ENCODE measurements around the gene KRT86. TPM values are rescaled to one million over a fixed set of nuclear protein-coding genes. Genes with fewer than 3 reads are reported as not detected.

Gene KRT86
- total and polyA plus RNA-seq, 9 of the 15 experiments (the other 6 are each of a cell fraction or from before 2014, with no cell fraction given): not detected

DNA sequence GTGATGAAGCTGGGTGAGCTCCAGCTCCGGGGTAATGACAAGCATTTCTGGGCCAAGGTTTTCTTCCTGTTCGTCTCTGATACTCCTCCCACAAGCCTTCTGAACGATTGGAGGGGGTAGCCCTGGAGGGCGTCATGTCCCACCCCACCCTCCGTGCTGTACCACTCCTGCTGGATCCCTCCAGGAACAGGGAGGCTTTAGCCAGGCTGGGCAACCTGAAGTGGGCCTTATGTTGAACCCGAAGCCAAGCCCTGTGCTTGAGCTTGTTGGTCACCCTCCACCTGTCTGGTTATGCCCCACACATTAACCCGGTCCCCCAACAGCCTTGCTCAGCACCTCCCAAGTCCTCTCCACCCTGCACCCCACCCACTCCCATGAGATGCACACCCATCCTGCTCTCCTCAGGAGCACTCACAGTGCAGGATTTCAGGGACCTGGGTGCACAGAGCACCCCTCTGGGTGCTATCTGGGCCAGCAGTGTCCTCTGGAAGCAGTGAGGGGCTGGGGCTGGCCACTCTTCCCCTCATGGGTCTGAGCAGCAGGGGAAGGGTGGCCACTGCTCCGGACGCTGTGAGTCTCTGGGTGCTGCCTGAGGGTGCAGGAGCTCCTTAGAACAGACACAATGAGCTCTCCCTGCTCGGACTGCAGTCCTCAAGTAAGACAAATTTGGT lies 53.5 kb downstream of the KRT86 start:
- Histone ChIP-seq H3K9me1 (ENCODE audit: control insufficient read depth, insufficient read depth, low read length) (no peaks in the 10 kb centered on the region), H3K79me2 (ENCODE audit: control insufficient read depth, insufficient read depth, low read length) (no peaks in the 10 kb centered on the region), H3K36me3 (ENCODE audit: control insufficient read depth, insufficient read depth, low read length) (no peaks in the 10 kb centered on the region), H3K9me3 (replicated peaks; ENCODE audit: control insufficient read depth, insufficient read depth, low read depth, low read length) (no peaks in the 10 kb centered on the region), H3K9ac (ENCODE audit: insufficient read depth in 1 of 2, low read depth in 2 of 2, low read length in 2 of 2) (no peak overlapping the region), H3K4me1 (replicated peaks in 1 of 2; ENCODE audit: control insufficient read depth in 2 of 2, insufficient read depth in 2 of 2, low read length in 2 of 2) (no peaks in the 10 kb centered on the region), H4K20me1 (replicated peaks; ENCODE audit: control insufficient read depth, insufficient read depth, low read length) (no peaks in the 10 kb centered on the region), H3K27ac (ENCODE audit: extremely low read depth, low read depth, low read length) (no peak overlapping the region), H3K27me3 (ENCODE audit: control insufficient read depth in 2 of 2, insufficient read depth in 2 of 2, low read length in 2 of 2) (peaks cover 6 to 27% of the 10 kb centered on the region in 2 experiments; a peak in 4 of 5 replicates), H2AFZ (ENCODE audit: low read depth, low read length) (no peak overlapping the region), H3K4me2 (ENCODE audit: insufficient read depth, low read length) (no peak overlapping the region), H3K4me3 (no peak overlapping the region)
- no peak for DNase-seq (ENCODE audit: extremely low read depth in 1 of 4, low spot score in 3 of 4)
- no peak for FAIRE-seq
- intact Hi-C loops (cut with micrococcal nuclease) (no loop called here), in situ Hi-C loops (cut with MboI) (no loop called here)
- TF ChIP-seq, protein P1, sequence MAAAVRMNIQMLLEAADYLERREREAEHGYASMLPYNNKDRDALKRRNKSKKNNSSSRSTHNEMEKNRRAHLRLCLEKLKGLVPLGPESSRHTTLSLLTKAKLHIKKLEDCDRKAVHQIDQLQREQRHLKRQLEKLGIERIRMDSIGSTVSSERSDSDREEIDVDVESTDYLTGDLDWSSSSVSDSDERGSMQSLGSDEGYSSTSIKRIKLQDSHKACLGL (CRISPR knock-in tag; IDR thresholded peaks at IDR 0.05; ENCODE audit: borderline replicate concordance, poor library complexity, severe bottlenecking): no peak
- TF ChIP-seq, protein P2, sequence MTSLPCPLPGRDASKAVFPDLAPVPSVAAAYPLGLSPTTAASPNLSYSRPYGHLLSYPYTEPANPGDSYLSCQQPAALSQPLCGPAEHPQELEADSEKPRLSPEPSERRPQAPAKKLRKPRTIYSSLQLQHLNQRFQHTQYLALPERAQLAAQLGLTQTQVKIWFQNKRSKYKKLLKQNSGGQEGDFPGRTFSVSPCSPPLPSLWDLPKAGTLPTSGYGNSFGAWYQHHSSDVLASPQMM (CRISPR knock-in tag; IDR thresholded peaks at IDR 0.05): no peak
- TF ChIP-seq RBM39 (optimal IDR thresholded peaks at IDR 0.05; ENCODE audit: low read depth, low read length) (no peak), NCOA6 (IDR thresholded peaks at IDR 0.05) (no peak), DPF2 (IDR thresholded peaks at IDR 0.05) (no peak)
- 0% methylated on average over 10 of the region's 10 CpGs for WGBS (ENCODE audit: insufficient coverage, low coverage, missing lambda C conversion rate)
- ChIA-PET CTCF (ENCODE audit: low intra/inter-chr PET ratio) (interaction anchor here (0.6 to 0.7 kb wide), 2 partner anchors 172 to 185 kb away, joined by 3 read pairs; no protein-coding TSS in a partner anchor), POLR2A (interaction anchor here (0.6 kb wide), 1 partner anchor 109 kb away, joined by 3 read pairs; no protein-coding TSS in a partner anchor)
- BruUV-seq (replicated peaks): no TSS peak
- no peak for ATAC-seq
